Mesodermal cell (in vitro differentiated cells): ENCODE measurements around the gene KDSR.

Experiments used
- H3K27ac ChIP-seq: 2 replicates; pipeline ENCODE4 v1.7.0; 2013; ENCODE audit warnings: mild to moderate bottlenecking, low read depth, low read length, moderate library complexity; ENCODE audit not compliant: severe bottlenecking
- H3K36me3 ChIP-seq: 2 replicates; pipeline ENCODE4 v1.7.1; 2013; ENCODE audit warnings: mild to moderate bottlenecking, low read length, moderate library complexity; ENCODE audit not compliant: control insufficient read depth, insufficient read depth
- H3K4me1 ChIP-seq: one replicate; pipeline ENCODE4 v1.7.1; 2013; ENCODE audit warnings: mild to moderate bottlenecking, low read length; ENCODE audit not compliant: insufficient read depth, control insufficient read depth, poor library complexity, severe bottlenecking
- H3K4me3 ChIP-seq: 2 replicates; pipeline ENCODE4 v1.7.0; 2013; ENCODE audit warnings: low read length, control low read depth, mild to moderate bottlenecking; ENCODE audit not compliant: insufficient read depth, poor library complexity, severe bottlenecking; ENCODE audit errors: extremely low read depth
- H3K9me3 ChIP-seq: 2 replicates; pipeline ENCODE4 v1.7.1; 2013; ENCODE audit warnings: mild to moderate bottlenecking, low read length, moderate library complexity; ENCODE audit not compliant: control insufficient read depth
- WGBS, 2 experiments: methylation state at CpG; one replicate each; pipeline ENCODE4 v1.1.5; 2013; ENCODE audit warnings: missing lambda C conversion rate in 2 of 2; ENCODE audit not compliant: insufficient coverage in 2 of 2; 5-methylcytosine and 5-hydroxymethylcytosine counted together

KDSR gene

DNA sequence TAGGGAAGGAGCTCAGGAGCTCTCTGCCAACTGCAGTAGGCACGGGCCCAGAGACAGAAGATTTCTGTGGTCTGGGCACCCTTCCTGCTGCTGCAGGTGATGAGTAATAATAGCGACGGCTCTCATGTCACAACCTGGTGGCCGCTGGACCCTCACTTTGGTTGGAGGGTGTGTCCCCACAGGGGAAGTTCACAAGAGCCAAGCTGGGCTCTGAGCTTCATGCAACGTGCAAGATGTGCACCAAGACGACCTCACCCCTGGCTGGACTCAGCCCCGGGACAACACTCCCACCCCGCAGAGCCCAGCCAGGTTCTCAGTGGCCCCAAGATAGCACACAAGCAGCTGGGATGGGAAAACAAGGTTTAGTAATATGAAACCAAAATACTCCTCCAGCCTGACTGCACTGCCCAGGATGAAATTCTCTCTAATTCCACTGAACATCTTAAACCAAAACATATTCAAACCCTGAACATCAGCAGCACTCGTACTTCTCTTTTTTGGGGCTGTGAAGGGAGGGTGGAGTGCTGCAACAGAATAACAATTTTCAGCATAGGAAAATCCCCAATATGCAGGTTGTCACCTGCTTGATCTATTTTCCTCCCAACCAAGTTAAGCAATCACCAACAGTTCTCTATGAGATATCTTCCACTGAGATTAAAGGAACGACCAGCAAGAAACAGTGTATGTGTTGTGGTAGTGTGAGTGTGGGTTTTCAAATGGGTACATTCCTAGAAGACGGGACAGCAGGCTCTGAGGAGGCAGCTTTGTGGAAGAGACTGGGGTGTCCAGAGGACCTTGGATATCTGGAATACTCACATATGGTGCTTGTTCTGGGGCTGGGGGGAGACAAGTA lies 73.9 kb downstream of the KDSR start:
- WGBS, 2 experiments, result 88 to 91% methylated on average over 6 of the region's 11 CpGs
- Histone ChIP-seq H3K27ac (no peak overlapping the region), H3K4me3 (no peak overlapping the region), H3K4me1 (peaks cover 3% of the 10 kb centered on the region), H3K36me3 (no peaks in the 10 kb centered on the region), H3K9me3 (no peaks in the 10 kb centered on the region)

DNA sequence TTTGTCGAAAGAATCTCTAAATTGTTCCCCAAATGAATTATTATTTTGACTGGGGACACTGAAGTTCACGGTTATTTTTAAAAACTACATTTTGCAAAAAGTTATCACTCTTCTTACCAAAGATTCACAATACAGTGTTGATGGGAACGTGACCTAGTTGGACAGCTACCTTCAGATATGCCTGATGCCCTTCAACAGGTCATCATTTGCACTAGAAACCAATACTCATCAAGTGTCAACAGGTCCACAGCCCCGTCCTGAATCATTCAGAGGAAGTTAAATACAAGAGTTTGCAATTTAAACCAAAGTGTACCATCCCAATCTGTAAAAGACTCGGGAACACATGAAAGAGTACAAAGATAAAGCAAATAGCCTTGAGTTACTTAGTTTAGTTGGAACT lies 75.7 kb downstream of the KDSR start:
- Histone ChIP-seq H3K4me3 (no peak overlapping the region), H3K9me3 (no peaks in the 10 kb centered on the region), H3K27ac (no peak overlapping the region), H3K36me3 (no peaks in the 10 kb centered on the region), H3K4me1 (peaks cover 3% of the 10 kb centered on the region)
- 91 to 93% methylated on average over 3 to 4 of the region's 5 CpGs for whole genome bisulfite sequencing, 2 experiments

DNA sequence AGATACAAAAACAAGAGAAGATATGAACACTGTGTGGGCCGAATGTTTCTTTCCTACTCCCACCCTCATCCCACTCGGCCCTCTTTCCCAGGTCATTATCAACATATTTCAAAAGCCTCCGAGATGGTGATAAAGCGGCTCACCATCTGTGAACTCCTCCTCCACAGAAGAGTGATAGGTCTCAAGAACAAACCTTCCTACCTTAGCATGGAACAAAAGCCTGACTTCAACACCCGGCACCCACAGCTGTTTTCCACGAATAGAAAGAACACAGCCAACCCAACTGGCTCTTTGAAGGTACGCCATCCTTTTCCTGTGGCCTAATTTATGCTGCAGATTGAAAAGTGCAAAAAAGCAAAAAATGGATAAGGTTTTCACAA lies 76.2 kb downstream of the KDSR start:
- no peaks in the 10 kb centered on the region for H3K36me3 ChIP-seq
- 78 to 90% methylated on average over 3 to 7 of the region's 7 CpGs for WGBS, 2 experiments
- H3K9me3 ChIP-seq, result no peaks in the 10 kb centered on the region
- peaks cover 3% of the 10 kb centered on the region for H3K4me1 ChIP-seq
- no peak overlapping the region for H3K4me3 ChIP-seq
- no peak overlapping the region for H3K27ac ChIP-seq

DNA sequence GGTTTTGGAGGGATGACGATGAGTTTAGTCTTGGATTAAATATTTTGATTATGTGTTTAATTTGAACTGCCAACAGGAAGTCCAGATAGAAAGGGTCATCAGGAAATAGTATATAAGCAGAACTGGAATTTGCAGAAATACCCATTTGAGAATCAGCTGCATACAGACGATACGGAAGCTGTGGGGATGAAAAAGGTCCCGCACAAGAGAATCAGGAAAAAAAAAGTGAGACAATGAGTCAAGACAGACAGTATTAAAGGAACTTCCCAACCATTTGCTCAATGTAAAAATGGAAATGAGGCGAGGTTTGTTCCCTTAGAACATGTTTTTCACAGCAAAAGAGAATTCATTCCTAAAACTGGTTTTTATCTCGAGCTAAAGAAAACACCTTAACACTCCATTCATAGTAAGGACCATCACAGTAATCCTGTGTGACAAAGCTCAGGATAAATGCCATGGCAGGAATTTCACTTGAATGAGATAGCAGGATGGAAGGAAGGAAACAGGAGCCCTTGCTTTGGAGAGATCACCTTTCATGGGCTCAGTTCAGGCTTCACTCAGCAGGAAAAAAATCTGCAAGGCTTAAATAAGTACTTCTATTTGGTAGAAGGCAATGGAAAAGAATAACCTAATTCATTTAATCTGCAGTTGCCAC lies 76.7 kb downstream of the KDSR start:
- H3K9me3 ChIP-seq, result no peaks in the 10 kb centered on the region
- H3K27ac ChIP-seq, result no peak overlapping the region
- 95 to 96% methylated on average over 3 to 5 of the region's 6 CpGs for WGBS, 2 experiments
- H3K4me1 ChIP-seq, result peaks cover 3% of the 10 kb centered on the region
- no peaks in the 10 kb centered on the region for H3K36me3 ChIP-seq
- H3K4me3 ChIP-seq, result no peak overlapping the region

DNA sequence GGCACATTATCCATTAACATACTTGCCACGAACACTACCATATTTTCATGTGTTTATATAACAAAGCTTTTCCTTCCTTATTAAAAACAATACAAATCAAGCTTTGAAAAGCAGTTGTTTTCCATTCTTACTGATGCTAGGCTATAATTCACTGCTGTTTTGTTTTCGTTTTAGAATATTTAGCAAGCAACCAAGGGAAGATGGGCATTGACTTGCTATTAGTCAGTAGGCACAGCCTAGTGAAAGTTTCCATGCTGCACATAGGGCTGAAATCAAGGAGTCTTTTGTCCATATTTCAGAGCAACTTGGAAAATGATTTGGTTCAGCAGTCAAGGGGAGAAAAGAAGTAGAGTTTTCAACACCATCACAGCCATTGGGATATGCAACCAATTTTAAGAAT lies 78.7 kb downstream of the KDSR start:
- WGBS, 2 experiments, result 100% methylated on average over 1 to 2 of the region's 2 CpGs
- Histone ChIP-seq H3K36me3 (no peaks in the 10 kb centered on the region), H3K4me1 (peaks cover 3% of the 10 kb centered on the region), H3K9me3 (no peaks in the 10 kb centered on the region), H3K4me3 (no peak overlapping the region), H3K27ac (no peak overlapping the region)

DNA sequence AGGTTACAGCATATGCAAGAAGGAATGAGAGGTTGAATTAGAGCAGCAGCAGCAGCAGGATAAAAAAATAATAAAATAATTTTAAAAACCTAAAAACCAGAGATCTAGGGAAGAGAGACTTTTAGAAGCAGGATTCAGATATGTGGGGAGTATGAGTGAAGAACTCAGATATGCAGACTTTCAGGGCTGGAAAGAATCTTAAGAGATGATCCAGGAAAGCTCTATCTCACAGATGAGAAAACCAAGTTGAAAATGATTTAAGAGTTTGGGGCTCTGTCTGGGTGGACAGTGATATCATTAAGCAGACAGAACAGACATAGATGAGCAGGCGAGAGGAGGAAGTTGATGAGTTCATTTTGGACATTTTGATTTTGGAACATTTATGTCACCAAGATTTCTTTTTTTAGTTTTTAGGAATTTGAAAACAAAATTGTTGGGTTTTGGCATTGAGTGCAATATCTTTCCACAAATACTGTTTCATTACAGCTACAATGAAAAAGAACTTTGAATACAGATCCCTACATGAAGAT lies 79.2 kb downstream of the KDSR start:
- H3K9me3 ChIP-seq, result no peaks in the 10 kb centered on the region
- no peak overlapping the region for H3K27ac ChIP-seq
- no peaks in the 10 kb centered on the region for H3K36me3 ChIP-seq
- peaks cover 3% of the 10 kb centered on the region for H3K4me1 ChIP-seq
- H3K4me3 ChIP-seq, result no peak overlapping the region
- 100% methylated on average over 1 of the region's 1 CpG for WGBS, 2 experiments

DNA sequence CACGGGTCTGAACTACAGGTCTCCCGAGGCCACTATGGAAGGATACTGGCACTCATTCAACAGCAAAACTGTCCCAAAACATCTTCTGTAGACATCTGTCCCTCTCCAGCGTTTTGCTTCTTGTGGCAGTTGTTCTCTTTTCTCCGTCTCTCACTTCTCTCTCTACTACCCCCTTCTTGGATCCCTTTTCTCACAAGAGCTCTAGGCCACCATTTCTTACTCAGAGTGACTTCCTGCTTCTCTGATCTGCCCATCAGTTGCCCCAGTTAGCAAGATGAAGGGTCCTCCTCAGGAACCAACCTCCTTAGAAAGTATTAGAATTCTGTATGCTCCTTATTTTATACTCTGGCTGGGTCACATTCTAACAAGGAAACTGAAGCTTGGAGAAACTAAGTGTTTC lies 80.1 kb downstream of the KDSR start:
- no peaks in the 10 kb centered on the region for H3K9me3 ChIP-seq
- 90 to 92% methylated on average over 4 of the region's 4 CpGs for WGBS, 2 experiments
- H3K36me3 ChIP-seq, result no peaks in the 10 kb centered on the region
- no peak overlapping the region for H3K27ac ChIP-seq
- H3K4me1 ChIP-seq, result peaks cover 3% of the 10 kb centered on the region
- H3K4me3 ChIP-seq, result no peak overlapping the region

DNA sequence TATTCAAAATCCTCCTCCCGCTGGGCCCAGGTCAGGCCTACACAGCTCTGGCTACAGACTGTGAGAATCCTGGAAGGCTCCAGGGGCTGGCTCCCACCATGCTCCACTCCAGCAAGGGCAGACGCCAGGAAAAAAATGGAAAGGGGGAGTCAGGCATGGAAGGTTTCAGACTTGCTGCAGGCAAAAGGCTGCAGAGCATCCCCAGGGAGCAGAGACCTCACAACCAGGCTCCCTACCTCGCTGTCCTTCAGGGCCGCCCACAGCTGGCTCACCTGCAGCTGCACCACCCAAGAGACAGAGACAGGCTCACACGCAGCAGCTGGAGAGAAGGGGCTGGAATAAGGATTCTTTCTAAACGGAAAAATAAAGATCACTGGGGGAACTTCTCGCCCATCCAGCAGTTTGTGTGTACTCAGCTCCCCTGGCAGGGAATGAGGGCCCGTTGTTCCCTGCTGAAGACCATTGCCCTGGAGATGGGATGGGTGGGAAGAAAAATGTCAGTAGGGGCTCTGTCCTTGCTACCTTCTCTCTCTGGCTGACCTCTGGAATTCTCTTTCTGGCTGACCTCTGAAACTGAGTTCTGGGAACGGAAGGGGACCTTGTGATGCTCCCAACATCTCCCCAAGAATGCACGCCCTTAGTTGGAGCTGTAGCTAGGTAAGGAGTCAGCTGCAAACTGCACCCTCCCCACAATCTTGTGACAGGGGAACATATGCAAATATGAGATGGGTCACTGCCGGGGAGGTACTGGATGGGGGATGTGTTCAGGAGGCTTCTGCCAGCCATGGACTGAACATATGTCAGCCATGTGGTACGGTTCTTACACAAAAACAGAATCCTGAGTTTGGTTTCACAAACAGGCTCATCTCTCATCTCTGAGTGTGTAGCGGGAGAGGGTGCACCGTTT lies 81.9 kb downstream of the KDSR start:
- no peaks in the 10 kb centered on the region for H3K36me3 ChIP-seq

DNA sequence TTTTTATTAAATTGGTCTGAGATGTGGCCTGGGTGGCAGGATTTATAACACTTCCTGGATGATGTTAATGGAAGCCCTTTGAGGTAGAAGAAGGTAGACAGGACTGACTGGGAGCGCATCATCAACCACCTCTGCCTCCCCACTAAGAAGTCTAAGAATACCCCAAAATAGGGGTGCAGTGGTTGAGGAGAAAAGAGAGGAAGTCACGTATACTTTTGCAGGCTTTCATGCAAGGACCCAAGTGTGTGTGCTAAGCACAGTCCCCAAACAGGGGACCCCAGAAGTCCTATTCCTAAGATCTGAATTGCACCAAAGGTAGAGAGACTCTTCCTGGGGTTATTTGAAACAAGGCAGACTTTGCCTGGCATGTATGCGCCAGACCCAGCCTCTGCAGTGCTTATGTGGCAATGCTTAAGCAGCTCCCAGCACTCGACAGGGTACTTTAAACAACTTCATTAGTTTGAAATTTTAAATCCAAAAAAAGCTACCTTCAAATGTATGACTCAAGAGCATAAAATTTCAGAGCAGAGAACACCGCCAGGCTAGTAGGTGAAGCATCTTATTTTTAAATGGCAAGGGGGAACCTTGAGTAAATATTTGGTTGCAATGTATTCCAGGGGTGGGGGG lies 82.7 kb downstream of the KDSR start:
- Histone ChIP-seq H3K27ac (no peak overlapping the region), H3K4me1 (no peaks in the 10 kb centered on the region), H3K36me3 (no peaks in the 10 kb centered on the region), H3K4me3 (no peak overlapping the region), H3K9me3 (no peaks in the 10 kb centered on the region)
- 100% methylated on average over 2 to 4 of the region's 5 CpGs for WGBS, 2 experiments

More for the DNA sequence above, 81.9 kb downstream of the KDSR start:
- H3K9me3 ChIP-seq, result no peaks in the 10 kb centered on the region
- 86 to 88% methylated on average over 8 to 13 of the region's 14 CpGs for WGBS, 2 experiments
- H3K27ac ChIP-seq, result no peak overlapping the region
- H3K4me3 ChIP-seq, result no peak overlapping the region
- H3K4me1 ChIP-seq, result peaks cover under 1% of the 10 kb centered on the region
